Measurements from ENCODE around the gene FBXO2.

FBXO2 gene

DNA sequence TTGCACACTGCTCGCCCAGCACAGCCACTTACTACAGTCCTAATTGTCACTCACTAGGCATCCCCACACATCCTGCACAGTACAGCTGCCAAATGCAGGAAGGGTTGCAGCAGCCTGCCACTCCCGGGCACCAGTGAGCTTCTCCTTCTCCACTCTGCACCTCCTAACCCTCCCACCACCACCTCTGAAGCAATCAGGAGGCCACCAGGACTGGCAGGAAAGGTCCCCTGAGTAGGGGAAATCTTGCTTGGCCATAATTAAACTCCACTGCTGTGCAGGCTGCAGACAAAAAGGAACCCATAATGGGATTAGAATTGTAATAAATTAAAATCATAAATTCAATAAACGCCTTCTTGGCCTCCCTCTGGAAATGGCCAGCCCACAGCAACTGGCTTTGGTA, 31.8 kb downstream of the FBXO2 start:
- Histone ChIP-seq H3K27me3 (ENCODE audit: control insufficient read depth, insufficient read depth, low read length) (no peaks in the 10 kb centered on the region), H3K36me3 (ENCODE audit: control insufficient read depth, insufficient read depth, low read length) (no peaks in the 10 kb centered on the region), H3K4me3 (ENCODE audit: low read depth, low read length) (no peak overlapping the region), H3K27ac (no peak overlapping the region), H3K9ac (no peak overlapping the region), H3K9me3 (ENCODE audit: control insufficient read depth, low read length) (no peaks in the 10 kb centered on the region), H3K4me2 (ENCODE audit: low read length) (no peak overlapping the region), H3K79me2 (no peaks in the 10 kb centered on the region), H2AFZ (no peak overlapping the region), H3K4me1 (no peaks in the 10 kb centered on the region)
- TF ChIP-seq, protein P1, sequence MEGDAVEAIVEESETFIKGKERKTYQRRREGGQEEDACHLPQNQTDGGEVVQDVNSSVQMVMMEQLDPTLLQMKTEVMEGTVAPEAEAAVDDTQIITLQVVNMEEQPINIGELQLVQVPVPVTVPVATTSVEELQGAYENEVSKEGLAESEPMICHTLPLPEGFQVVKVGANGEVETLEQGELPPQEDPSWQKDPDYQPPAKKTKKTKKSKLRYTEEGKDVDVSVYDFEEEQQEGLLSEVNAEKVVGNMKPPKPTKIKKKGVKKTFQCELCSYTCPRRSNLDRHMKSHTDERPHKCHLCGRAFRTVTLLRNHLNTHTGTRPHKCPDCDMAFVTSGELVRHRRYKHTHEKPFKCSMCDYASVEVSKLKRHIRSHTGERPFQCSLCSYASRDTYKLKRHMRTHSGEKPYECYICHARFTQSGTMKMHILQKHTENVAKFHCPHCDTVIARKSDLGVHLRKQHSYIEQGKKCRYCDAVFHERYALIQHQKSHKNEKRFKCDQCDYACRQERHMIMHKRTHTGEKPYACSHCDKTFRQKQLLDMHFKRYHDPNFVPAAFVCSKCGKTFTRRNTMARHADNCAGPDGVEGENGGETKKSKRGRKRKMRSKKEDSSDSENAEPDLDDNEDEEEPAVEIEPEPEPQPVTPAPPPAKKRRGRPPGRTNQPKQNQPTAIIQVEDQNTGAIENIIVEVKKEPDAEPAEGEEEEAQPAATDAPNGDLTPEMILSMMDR (IDR thresholded peaks at IDR 0.05): no peak

DNA sequence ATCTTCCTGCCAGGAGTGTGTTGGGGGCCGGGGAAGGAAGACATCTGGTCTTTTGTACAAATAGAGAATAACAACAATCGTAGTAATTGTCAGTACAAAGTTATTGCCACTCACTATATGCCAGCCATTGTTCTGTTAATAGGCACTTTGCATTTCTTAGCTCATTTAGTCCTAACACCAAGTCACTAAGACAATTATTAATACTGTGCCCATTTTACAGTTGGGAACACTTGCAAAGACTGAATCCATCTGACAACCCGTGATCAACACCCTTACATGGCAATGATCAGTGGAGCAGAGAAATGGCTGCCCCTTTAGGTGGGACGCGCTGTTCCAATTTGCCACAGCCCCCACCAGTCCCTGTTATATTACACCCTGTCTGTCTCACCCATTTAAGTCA, 33.3 kb downstream of the FBXO2 start:
- no peak overlapping the region for H3K4me2 ChIP-seq (ENCODE audit: low read length)
- no peak overlapping the region for H3K9ac ChIP-seq
- TF ChIP-seq, protein P1 (IDR thresholded peaks at IDR 0.05): no peak
- no peaks in the 10 kb centered on the region for H3K4me1 ChIP-seq
- H2AFZ ChIP-seq: no peak overlapping the region
- H3K4me3 ChIP-seq (ENCODE audit: low read depth, low read length): no peak overlapping the region
- no peaks in the 10 kb centered on the region for H3K36me3 ChIP-seq (ENCODE audit: control insufficient read depth, insufficient read depth, low read length)
- H3K9me3 ChIP-seq (ENCODE audit: control insufficient read depth, low read length): no peaks in the 10 kb centered on the region
- H3K27me3 ChIP-seq (ENCODE audit: control insufficient read depth, insufficient read depth, low read length): no peaks in the 10 kb centered on the region
- H3K79me2 ChIP-seq: no peaks in the 10 kb centered on the region
- no peak overlapping the region for H3K27ac ChIP-seq

DNA sequence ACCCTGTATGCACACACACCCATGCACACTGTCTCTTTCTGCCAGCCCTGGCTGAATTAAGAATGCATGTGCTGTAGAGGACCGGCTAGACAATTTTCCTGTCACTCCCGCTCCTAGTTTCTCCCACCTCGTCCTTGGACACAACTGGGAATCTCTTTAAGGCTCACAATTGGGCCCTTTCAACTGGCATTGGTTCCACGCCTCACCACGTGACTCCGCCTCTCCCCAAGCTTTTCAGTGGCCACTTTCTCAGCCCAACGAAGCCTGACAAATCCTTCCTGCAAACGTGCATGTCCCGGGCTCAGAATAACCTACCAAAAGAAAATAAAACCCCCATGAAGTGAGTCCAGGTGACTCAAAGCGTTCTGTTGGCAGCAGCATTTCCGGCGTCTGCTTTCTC, 33.8 kb downstream of the FBXO2 start:
- Histone ChIP-seq H3K4me3 (ENCODE audit: low read depth, low read length) (no peak overlapping the region), H3K36me3 (ENCODE audit: control insufficient read depth, insufficient read depth, low read length) (no peaks in the 10 kb centered on the region), H2AFZ (no peak overlapping the region), H3K27me3 (ENCODE audit: control insufficient read depth, insufficient read depth, low read length) (no peaks in the 10 kb centered on the region), H3K9me3 (ENCODE audit: control insufficient read depth, low read length) (no peaks in the 10 kb centered on the region), H3K27ac (no peak overlapping the region), H3K79me2 (no peaks in the 10 kb centered on the region), H3K4me2 (ENCODE audit: low read length) (no peak overlapping the region), H3K4me1 (no peaks in the 10 kb centered on the region), H3K9ac (no peak overlapping the region)
- TF ChIP-seq, protein P1 (IDR thresholded peaks at IDR 0.05): no peak

DNA sequence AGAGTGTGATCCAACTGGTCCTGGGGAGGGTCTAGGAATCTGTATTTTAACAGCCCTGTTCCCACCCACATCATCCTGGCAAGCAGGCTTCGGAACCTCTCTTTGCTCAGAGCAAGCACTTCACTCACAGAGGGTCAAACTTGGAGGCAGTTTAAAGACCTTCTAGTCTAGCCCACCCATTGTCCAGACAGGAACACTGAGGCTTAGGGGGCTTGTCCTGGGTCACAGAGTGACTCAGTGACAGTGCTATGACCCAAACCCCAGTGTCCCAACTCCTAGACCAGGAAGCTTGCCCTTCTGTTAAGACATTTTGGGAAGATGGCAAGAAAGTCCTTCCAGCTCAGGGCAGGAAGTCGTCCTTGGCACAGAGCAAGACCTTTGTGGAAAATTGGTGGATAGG, 36.5 kb downstream of the FBXO2 start:
- no peak overlapping the region for H3K4me3 ChIP-seq (ENCODE audit: low read depth, low read length)
- no peaks in the 10 kb centered on the region for H3K4me1 ChIP-seq
- TF ChIP-seq, protein P1 (IDR thresholded peaks at IDR 0.05): no peak
- H3K27ac ChIP-seq: no peak overlapping the region
- no peaks in the 10 kb centered on the region for H3K9me3 ChIP-seq (ENCODE audit: control insufficient read depth, low read length)
- no peak overlapping the region for H2AFZ ChIP-seq
- no peak overlapping the region for H3K9ac ChIP-seq
- H3K27me3 ChIP-seq (ENCODE audit: control insufficient read depth, insufficient read depth, low read length): no peaks in the 10 kb centered on the region
- no peak overlapping the region for H3K4me2 ChIP-seq (ENCODE audit: low read length)
- no peaks in the 10 kb centered on the region for H3K79me2 ChIP-seq
- H3K36me3 ChIP-seq (ENCODE audit: control insufficient read depth, insufficient read depth, low read length): no peaks in the 10 kb centered on the region

DNA sequence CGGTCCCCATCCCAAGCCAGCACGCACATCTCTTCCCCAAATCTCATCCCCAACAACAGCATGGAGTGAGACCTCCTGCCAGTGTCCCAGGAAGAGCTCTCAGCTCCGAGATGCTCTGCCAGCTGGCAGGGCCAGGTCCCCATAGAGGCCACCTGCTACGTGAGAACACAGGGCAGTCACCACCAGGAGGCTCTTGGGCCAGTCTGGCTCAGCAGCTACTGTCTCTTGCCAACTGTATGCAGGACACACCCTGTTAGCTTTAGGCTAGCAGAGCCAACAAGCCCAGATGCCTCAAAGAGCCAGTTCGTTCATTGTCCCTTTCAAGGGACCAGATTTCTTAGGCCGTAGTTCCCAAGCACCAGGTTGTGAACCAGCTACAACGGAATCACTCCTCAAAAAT, 36.9 kb downstream of the FBXO2 start:
- no peaks in the 10 kb centered on the region for H3K9me3 ChIP-seq (ENCODE audit: control insufficient read depth, low read length)
- no peak overlapping the region for H2AFZ ChIP-seq
- no peak overlapping the region for H3K27ac ChIP-seq
- no peaks in the 10 kb centered on the region for H3K27me3 ChIP-seq (ENCODE audit: control insufficient read depth, insufficient read depth, low read length)
- H3K36me3 ChIP-seq (ENCODE audit: control insufficient read depth, insufficient read depth, low read length): no peaks in the 10 kb centered on the region
- H3K9ac ChIP-seq: no peak overlapping the region
- no peaks in the 10 kb centered on the region for H3K4me1 ChIP-seq
- H3K4me3 ChIP-seq (ENCODE audit: low read depth, low read length): no peak overlapping the region
- TF ChIP-seq, protein P1 (IDR thresholded peaks at IDR 0.05): no peak
- no peaks in the 10 kb centered on the region for H3K79me2 ChIP-seq
- H3K4me2 ChIP-seq (ENCODE audit: low read length): no peak overlapping the region

All from parathyroid adenoma (tissue), 2 donors.